H9 (cell line): ENCODE measurements around the gene RSPO1. TPM values are rescaled to one million over a fixed set of nuclear protein-coding genes. Genes with fewer than 3 reads are reported as not detected.

ENCODE experiments used
- DNase-seq: peaks from one replicate; pipeline ENCODE4 v3.0.0-alpha.2; 2017
- H2AFZ ChIP-seq: one replicate; pipeline ENCODE4 v1.6.1; 2013; ENCODE audit warnings: mild to moderate bottlenecking, low read length, control low read depth, moderate library complexity
- H2AK5ac ChIP-seq: 2 replicates; pipeline ENCODE4 v1.6.1; 2013; ENCODE audit warnings: low read length, control low read depth, mixed read lengths; ENCODE audit not compliant: insufficient read length
- H2BK120ac ChIP-seq: one replicate; pipeline ENCODE4 v1.6.1; 2013; ENCODE audit warnings: low read depth, mild to moderate bottlenecking, low read length, control low read depth, inconsistent platforms; ENCODE audit not compliant: poor library complexity, severe bottlenecking
- H2BK12ac ChIP-seq: 2 replicates; pipeline ENCODE4 v1.6.1; 2013; ENCODE audit warnings: low read length, control low read depth, mixed read lengths, low read depth; ENCODE audit not compliant: insufficient read length
- H2BK15ac ChIP-seq: 2 replicates; pipeline ENCODE4 v1.6.1; 2013; ENCODE audit warnings: low read depth, low read length, control low read depth
- H2BK20ac ChIP-seq: one replicate; pipeline ENCODE4 v1.6.1; 2013; ENCODE audit warnings: low read depth, mild to moderate bottlenecking, low read length, control low read depth, inconsistent platforms; ENCODE audit not compliant: poor library complexity, severe bottlenecking
- H2BK5ac ChIP-seq: 2 replicates; pipeline ENCODE4 v1.6.1; 2013; ENCODE audit warnings: low read length, control low read depth, mixed read lengths; ENCODE audit not compliant: insufficient read length
- H3K14ac ChIP-seq: 2 replicates; pipeline ENCODE4 v1.6.1; 2013; ENCODE audit warnings: low read length, control low read depth; ENCODE audit not compliant: insufficient read depth
- H3K18ac ChIP-seq: 2 replicates; pipeline ENCODE4 v1.6.1; 2013; ENCODE audit warnings: low read depth, mild to moderate bottlenecking, mixed read lengths, low read length, control low read depth; ENCODE audit not compliant: insufficient read length
- H3K23ac ChIP-seq: 2 replicates; pipeline ENCODE4 v1.6.1; 2013; ENCODE audit warnings: low read length, control low read depth, mixed read lengths, low read depth; ENCODE audit not compliant: insufficient read length
- H3K23me2 ChIP-seq: 2 replicates; pipeline ENCODE4 v1.6.1; 2013; ENCODE audit warnings: low read depth, mild to moderate bottlenecking, mixed read lengths, low read length, control low read depth; ENCODE audit not compliant: insufficient read length, poor library complexity, severe bottlenecking
- H3K27ac ChIP-seq: 2 replicates; pipeline ENCODE4 v1.5.1; 2013; ENCODE audit warnings: low read length, control low read depth, mixed read lengths, low read depth; ENCODE audit not compliant: insufficient read length
- H3K27me3 ChIP-seq: 2 replicates; pipeline ENCODE4 v1.6.1; 2013; ENCODE audit warnings: low read length, control low read depth, inconsistent platforms; ENCODE audit not compliant: insufficient read depth
- H3K4ac ChIP-seq: 2 replicates; pipeline ENCODE4 v1.6.1; 2013; ENCODE audit warnings: low read depth, mild to moderate bottlenecking, control low read depth, inconsistent platforms, low read length, moderate library complexity
- H3K4me1 ChIP-seq: 2 replicates; pipeline ENCODE4 v1.6.1; 2013; ENCODE audit warnings: low read length, control low read depth, inconsistent platforms; ENCODE audit not compliant: insufficient read depth
- H3K4me2 ChIP-seq: 2 replicates; pipeline ENCODE4 v1.6.1; 2013; ENCODE audit warnings: low read length, control low read depth, mixed read lengths; ENCODE audit not compliant: insufficient read length, insufficient read depth
- H3K56ac ChIP-seq: 2 replicates; pipeline ENCODE4 v1.6.1; 2013; ENCODE audit warnings: low read depth, mild to moderate bottlenecking, mixed read lengths, low read length, control low read depth; ENCODE audit not compliant: insufficient read length
- H3K79me1 ChIP-seq: 2 replicates; pipeline ENCODE4 v1.6.1; 2013; ENCODE audit warnings: low read depth, mild to moderate bottlenecking, moderate library complexity, low read length, control low read depth, inconsistent platforms; ENCODE audit not compliant: insufficient read depth, poor library complexity, severe bottlenecking
- H3K79me2 ChIP-seq: 2 replicates; pipeline ENCODE4 v1.6.1; 2013; ENCODE audit warnings: low read length, control low read depth, inconsistent platforms; ENCODE audit not compliant: insufficient read depth
- H3K9ac ChIP-seq: 2 replicates; pipeline ENCODE4 v1.6.1; 2013; ENCODE audit warnings: low read length, control low read depth, mixed read lengths; ENCODE audit not compliant: insufficient read length; ENCODE audit errors: extremely low read depth
- H3K9me3 ChIP-seq: one replicate; pipeline ENCODE4 v1.6.1; 2013; ENCODE audit warnings: low read depth, low read length, inconsistent platforms; ENCODE audit not compliant: control insufficient read depth
- H3T11ph ChIP-seq: one replicate; pipeline ENCODE4 v1.6.1; 2013; ENCODE audit warnings: mild to moderate bottlenecking, low read length, control low read depth, inconsistent platforms
- H4K20me1 ChIP-seq: one replicate; pipeline ENCODE4 v1.6.1; 2013; ENCODE audit not compliant: control insufficient read depth, insufficient read length, insufficient read depth
- H4K5ac ChIP-seq: 2 replicates; pipeline ENCODE4 v1.6.1; 2013; ENCODE audit warnings: low read depth, mild to moderate bottlenecking, mixed read lengths, low read length, control low read depth; ENCODE audit not compliant: insufficient read length
- H4K8ac ChIP-seq: replicated peaks from 2 replicates; pipeline ENCODE4 v1.6.1; 2013; ENCODE audit warnings: low read length, control low read depth, mixed read lengths, low read depth; ENCODE audit not compliant: insufficient read length
- H4K91ac ChIP-seq: 2 replicates; pipeline ENCODE4 v1.6.1; 2013; ENCODE audit warnings: low read depth, mild to moderate bottlenecking, moderate library complexity, mixed read lengths, low read length, control low read depth; ENCODE audit not compliant: insufficient read length
- H3K27ac Mint-ChIP-seq, 3 experiments: 2 replicates in 2 of 3; 3 replicates in 1 of 3; pipeline ENCODE4 v1.8.0; 2020 to 2021; ENCODE audit warnings: mixed read lengths in 3 of 3, mild to moderate bottlenecking in 1 of 3, moderate library complexity in 1 of 3
- H3K27me3 Mint-ChIP-seq: 2 replicates; pipeline ENCODE4 v1.8.0; 2021; ENCODE audit warnings: low read depth, mild to moderate bottlenecking, moderate library complexity, mixed read lengths
- H3K36me3 Mint-ChIP-seq, 3 experiments: 2 replicates in 2 of 3; 3 replicates in 1 of 3; pipeline ENCODE4 v1.8.0; 2020 to 2021; ENCODE audit warnings: low read depth in 3 of 3, mixed read lengths in 3 of 3; ENCODE audit not compliant: insufficient read depth in 1 of 3
- H3K4me1 Mint-ChIP-seq, 2 experiments: 2 replicates each; pipeline ENCODE4 v1.8.0; 2020; ENCODE audit warnings: mixed read lengths in 2 of 2
- H3K4me3 Mint-ChIP-seq, 2 experiments: 2 replicates in 1 of 2; 3 replicates in 1 of 2; pipeline ENCODE4 v1.8.0; 2020 to 2021; ENCODE audit warnings: mild to moderate bottlenecking in 2 of 2, mixed read lengths in 2 of 2, moderate library complexity in 1 of 2
- H3K9me3 Mint-ChIP-seq, 2 experiments: 2 replicates in 1 of 2; 3 replicates in 1 of 2; pipeline ENCODE4 v1.8.0; 2020; ENCODE audit warnings: mild to moderate bottlenecking in 2 of 2, mixed read lengths in 2 of 2, moderate library complexity in 1 of 2
- CTCF ChIP-seq: fragments of 200-600 bp; sonication (generic); conservative IDR thresholded peaks from 3 replicates; pipeline ENCODE4 v1.8.0; 2021; ENCODE audit warnings: antibody characterized with exemption, mild to moderate bottlenecking
- WGBS: extraction: QIAGEN DNeasy Blood & Tissue Kit; methylation state at CpG from one replicate; pipeline ENCODE4 v1.1.7; 2013; ENCODE audit warnings: missing lambda C conversion rate, low lambda C conversion rate, mixed read lengths; ENCODE audit not compliant: insufficient read length; ENCODE audit errors: extremely low coverage; 5-methylcytosine and 5-hydroxymethylcytosine counted together
- total RNA-seq: library from RNA; stranded (reverse); gene quantifications from 2 replicates; pipeline ENCODE4 v1.2.1, GENCODE V29; 2021

RSPO1 gene
- total RNA-seq, 1 experiment from 2014 or later, result 0.35 TPM

GRCh38 chr1:37663426-37664000 is 28.8 kb upstream of the RSPO1 start:
- Mint-ChIP-seq H3K36me3 (no peaks in the 10 kb centered on the region), H3K4me3 (0 out of 5 replicates have a peak overlapping the region, but pooled peaks of 1 of the 2 experiments have one; percentile 20), H3K27ac (peak overlapping the region in 2 of 3 experiments; percentile 52 to 55; a peak in 2 of 7 replicates), H3K27me3 (peaks cover 20% of the 10 kb centered on the region), H3K9me3 (no peaks in the 10 kb centered on the region; a peak in 1 of 5 replicates), H3K4me1 (peaks cover 17 to 46% of the 10 kb centered on the region in 2 experiments)
- Histone ChIP-seq H3K23me2 (peaks cover 3% of the 10 kb centered on the region), H3K27ac (no peak overlapping the region), H3K9me3 (no peaks in the 10 kb centered on the region), H4K20me1 (no peaks in the 10 kb centered on the region), H3K23ac (no peak overlapping the region), H2BK5ac (no peak overlapping the region), H2BK120ac (no peak overlapping the region), H4K8ac (no peak overlapping the region), H2BK20ac (no peak overlapping the region), H2AK5ac (no peak overlapping the region), H3K79me2 (no peaks in the 10 kb centered on the region), H4K91ac (no peak overlapping the region), H3K79me1 (no peaks in the 10 kb centered on the region), H3K4me1 (no peaks in the 10 kb centered on the region), H3K27me3 (no peaks in the 10 kb centered on the region), H2AFZ (no peak overlapping the region), H3K18ac (no peak overlapping the region), H2BK15ac (no peak overlapping the region), H2BK12ac (no peak overlapping the region), H3K9ac (no peak overlapping the region), H3K56ac (no peak overlapping the region), H3K14ac (no peak overlapping the region), H3T11ph (no peak overlapping the region), H3K4ac (no peak overlapping the region), H3K4me2 (no peak overlapping the region), H4K5ac (no peak overlapping the region)
- no CpG with 5 or more reads among the region's 14 CpGs for WGBS
- no peak for DNase-seq
- no peak for TF ChIP-seq CTCF
